K562 (cell line): ENCODE measurements around the gene PIGX.

ENCODE experiments used
- ARID4B ChIP-seq: sonication (generic); formaldehyde crosslinking; IDR thresholded peaks from 2 replicates; pipeline ENCODE4 v1.8.0; 2022; ENCODE audit warnings: mild to moderate bottlenecking, missing genetic modification reagents
- CREB1 ChIP-seq, 2 experiments: sonication (generic) in 1 of 2; formaldehyde crosslinking in 1 of 2; IDR thresholded peaks; 2 replicates each; pipeline versions ENCODE4 v1.6.1 to v1.8.0; 2012 to 2022; ENCODE audit warnings: inconsistent platforms in 1 of 2, mild to moderate bottlenecking in 1 of 2, missing genetic modification reagents in 1 of 2, moderate library complexity in 1 of 2
- EP300 ChIP-seq: IDR thresholded peaks from 2 replicates; pipeline ENCODE4 v1.6.1; 2012; ENCODE audit warnings: low read length, improper control_type of control experiment
- TCF7 ChIP-seq: sonication (generic); IDR thresholded peaks from 2 replicates; pipeline ENCODE4 v1.6.1; 2016; ENCODE audit warnings: antibody characterized with exemption, borderline replicate concordance

- TF ChIP-seq CREB1 (IDR thresholded peaks at IDR 0.05) (no peak), CREB1 (CRISPR knock-in tag; IDR thresholded peaks at IDR 0.05) (no peak), TCF7 (no peak), ARID4B (CRISPR knock-in tag) (no peak), EP300 (no peak)
Measured at GRCh38 chr3:196721097-196721496, 8.9 kb downstream of the PIGX start.
